Pons (tissue), 1 donor: ENCODE results near the gene ZCWPW1.
"Not testable (repeated sequence)": the region's sequence is repeated elsewhere in the genome, so short reads cannot be mapped to it uniquely, and the experiment has no call there.

Experiments used
- DNase-seq: peaks from one replicate; pipeline ENCODE4 v3.0.0-alpha.2; 2016; ENCODE audit warnings: low spot score

Gene ZCWPW1

DNA sequence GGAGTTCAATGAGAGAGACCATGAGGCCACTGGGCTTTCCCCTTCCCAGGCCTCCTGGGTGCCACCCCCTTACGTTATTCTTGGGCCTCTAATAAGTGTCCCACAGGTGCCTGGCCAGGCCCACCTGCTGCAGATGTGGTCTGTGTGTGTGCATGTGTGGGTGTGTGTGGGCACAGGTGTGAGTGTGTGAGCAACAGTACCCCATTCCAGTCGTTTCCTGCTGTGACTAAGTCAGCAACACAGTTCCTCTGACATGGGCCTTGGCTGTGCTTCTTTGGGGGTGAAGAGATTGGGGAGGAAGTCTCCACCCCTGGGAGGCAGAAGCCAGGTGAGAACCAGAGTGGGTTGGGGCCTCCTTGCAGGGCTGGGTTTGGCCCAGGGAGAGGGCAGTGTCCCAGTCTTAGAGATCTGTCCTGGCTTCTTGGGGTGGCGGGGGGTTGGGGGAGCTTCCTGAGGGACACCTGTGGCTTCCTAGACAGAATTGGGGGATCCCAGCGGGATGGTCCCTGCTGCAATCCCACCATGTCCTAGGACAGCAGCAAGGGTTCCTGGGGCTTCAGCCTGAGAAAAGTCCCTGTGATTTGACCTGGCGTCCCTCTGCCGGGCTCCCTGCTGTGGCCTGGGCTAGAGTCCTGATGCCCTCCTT, 74.7 kb downstream of the ZCWPW1 start:
- DNase-seq = no peak

DNA sequence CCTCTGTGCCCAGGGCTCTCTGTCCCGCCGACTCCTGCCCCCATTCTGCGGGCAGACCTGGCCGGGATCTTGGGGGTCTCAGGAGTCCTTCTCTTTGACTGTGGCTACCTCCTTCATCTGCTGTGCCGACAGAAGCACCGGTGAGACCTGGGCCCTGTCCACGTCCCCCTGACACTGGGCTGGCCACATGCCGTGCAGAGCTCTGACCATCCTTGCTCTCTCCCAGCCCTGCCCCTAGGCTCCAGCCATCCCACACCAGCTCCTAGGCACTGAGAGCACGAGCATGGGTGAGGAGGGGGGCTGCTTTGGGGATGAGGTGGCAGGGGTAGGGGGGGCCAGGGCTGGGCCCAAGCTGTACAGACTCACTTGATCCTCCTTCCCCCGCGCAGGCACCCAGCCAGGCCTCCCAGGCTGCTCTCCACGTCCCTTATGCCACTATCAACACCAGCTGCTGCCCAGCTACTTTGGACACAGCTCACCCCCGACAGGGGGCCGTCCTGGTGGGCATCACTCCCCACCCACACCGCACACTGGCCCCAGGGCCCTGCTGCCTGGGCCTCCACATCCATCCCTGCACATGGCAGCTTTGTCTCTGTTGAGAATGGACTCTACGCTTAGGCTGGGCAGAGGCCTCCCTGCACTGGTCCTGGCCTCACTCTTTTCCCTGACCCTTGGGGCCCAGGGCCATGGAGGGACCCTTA, 75.4 kb downstream of the ZCWPW1 start:
- no peak for DNase-seq

DNA sequence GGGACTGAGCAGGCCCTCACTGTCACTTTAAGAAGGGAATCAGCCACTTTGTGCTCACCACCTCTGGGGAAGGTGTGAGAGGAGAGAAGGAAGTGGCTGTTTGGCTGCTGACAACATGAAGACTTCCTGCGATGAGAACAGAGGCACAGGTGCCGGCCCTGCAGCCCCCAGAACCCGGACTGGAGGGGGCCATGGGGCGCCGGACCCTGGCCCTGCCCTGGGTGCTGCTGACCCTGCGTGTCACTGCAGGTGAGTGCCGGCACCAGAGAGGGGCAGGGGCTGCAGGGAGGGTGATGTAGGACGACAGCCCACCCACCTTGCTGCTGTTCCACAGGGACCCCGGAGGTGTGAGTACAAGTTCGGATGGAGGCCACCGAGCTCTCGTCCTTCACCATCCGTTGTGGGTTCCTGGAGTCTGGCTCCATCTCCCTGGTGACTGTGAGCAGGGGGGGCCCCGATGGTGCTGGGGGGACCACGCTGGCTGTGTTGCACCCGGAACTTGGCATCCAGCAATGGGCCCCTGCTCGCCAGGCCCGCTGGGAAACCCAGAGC, 76.2 kb downstream of the ZCWPW1 start:
- not testable (repeated sequence) for DNase-seq

DNA sequence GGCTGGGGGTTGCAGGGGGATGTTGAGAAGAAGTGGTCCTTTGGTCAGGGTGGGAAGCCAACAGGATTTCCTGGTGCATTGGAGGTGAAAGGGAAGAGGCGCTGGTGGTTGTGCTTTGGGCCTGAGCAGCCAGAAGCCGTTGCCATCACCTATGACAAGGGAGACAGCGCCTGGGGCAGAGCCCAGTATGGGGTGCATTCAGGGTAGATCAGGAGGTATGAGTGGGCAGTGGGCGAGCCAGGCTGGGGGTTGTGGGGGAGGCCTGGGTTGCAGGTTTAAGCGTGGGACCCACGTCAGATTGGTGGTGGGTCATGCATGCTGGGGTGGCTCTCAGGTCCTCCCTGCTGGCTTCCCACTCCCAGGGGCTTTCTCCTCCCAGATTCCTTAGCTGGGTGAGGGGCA, 76.8 kb downstream of the ZCWPW1 start:
- no peak for DNase-seq
